Measurements from ENCODE around the gene ANO9.

DNA sequence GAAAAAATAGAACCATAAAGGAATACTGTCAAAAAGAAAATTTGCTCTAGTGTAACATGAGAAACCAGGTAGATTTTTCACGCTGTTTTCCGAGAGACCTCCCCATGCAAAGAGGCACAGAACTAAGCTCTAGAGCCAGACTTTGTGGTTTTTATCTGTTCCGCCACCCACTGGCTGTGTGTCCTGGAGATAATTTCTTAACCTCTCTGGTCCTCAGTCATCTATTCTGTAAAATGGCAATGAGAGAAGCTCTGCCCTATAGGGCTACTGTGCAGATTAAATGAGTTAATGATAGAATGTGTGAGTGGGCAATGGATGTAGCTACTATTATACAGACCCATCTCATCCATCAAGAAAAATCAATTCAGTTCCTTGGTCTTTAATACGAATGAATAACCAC, 17.6 kb downstream of the ANO9 start:
- TF ChIP-seq, protein P1, sequence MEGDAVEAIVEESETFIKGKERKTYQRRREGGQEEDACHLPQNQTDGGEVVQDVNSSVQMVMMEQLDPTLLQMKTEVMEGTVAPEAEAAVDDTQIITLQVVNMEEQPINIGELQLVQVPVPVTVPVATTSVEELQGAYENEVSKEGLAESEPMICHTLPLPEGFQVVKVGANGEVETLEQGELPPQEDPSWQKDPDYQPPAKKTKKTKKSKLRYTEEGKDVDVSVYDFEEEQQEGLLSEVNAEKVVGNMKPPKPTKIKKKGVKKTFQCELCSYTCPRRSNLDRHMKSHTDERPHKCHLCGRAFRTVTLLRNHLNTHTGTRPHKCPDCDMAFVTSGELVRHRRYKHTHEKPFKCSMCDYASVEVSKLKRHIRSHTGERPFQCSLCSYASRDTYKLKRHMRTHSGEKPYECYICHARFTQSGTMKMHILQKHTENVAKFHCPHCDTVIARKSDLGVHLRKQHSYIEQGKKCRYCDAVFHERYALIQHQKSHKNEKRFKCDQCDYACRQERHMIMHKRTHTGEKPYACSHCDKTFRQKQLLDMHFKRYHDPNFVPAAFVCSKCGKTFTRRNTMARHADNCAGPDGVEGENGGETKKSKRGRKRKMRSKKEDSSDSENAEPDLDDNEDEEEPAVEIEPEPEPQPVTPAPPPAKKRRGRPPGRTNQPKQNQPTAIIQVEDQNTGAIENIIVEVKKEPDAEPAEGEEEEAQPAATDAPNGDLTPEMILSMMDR (IDR thresholded peaks at IDR 0.05; ENCODE audit: low read length), result no peak
- TF ChIP-seq EZH2 (IDR thresholded peaks at IDR 0.05; ENCODE audit: borderline replicate concordance, low read length), result no peak

All from OCI-LY1 (cell line).